Suprapubic skin (tissue), 4 donors: ENCODE results near the gene AIMP2.
"Not testable (repeated sequence)": the region's sequence is repeated elsewhere in the genome, so short reads cannot be mapped to it uniquely, and the experiment has no call there.

Source experiments
- EP300 ChIP-seq: sonication (generic); formaldehyde crosslinking; IDR thresholded peaks from one replicate; pipeline ENCODE4 v1.6.1; 2017; ENCODE audit warnings: antibody characterized with exemption
- POLR2A ChIP-seq, 2 donors: fragments of 450-650 bp; IDR thresholded peaks; one replicate each; pipeline ENCODE4 v1.6.1; 2017; ENCODE audit warnings: antibody characterized with exemption in 2 of 2, mild to moderate bottlenecking in 2 of 2, moderate library complexity in 2 of 2
- POLR2AphosphoS5 ChIP-seq, 3 donors: sonication (generic); formaldehyde crosslinking; IDR thresholded peaks; one replicate each; pipeline ENCODE4 v1.6.1; 2017; ENCODE audit warnings: antibody characterized with exemption in 3 of 3
- TF ChIP-seq, protein P1 (sequence below), 2 donors: fragments of 200-600 bp in 1 of 2; fragments of 450-650 bp in 1 of 2; sonication (generic) in 1 of 2; IDR thresholded peaks; one replicate each; pipeline ENCODE4 v1.5.1; 2016 to 2019; ENCODE audit warnings: antibody characterized with exemption in 2 of 2, mild to moderate bottlenecking in 1 of 2, moderate library complexity in 1 of 2

DNA sequence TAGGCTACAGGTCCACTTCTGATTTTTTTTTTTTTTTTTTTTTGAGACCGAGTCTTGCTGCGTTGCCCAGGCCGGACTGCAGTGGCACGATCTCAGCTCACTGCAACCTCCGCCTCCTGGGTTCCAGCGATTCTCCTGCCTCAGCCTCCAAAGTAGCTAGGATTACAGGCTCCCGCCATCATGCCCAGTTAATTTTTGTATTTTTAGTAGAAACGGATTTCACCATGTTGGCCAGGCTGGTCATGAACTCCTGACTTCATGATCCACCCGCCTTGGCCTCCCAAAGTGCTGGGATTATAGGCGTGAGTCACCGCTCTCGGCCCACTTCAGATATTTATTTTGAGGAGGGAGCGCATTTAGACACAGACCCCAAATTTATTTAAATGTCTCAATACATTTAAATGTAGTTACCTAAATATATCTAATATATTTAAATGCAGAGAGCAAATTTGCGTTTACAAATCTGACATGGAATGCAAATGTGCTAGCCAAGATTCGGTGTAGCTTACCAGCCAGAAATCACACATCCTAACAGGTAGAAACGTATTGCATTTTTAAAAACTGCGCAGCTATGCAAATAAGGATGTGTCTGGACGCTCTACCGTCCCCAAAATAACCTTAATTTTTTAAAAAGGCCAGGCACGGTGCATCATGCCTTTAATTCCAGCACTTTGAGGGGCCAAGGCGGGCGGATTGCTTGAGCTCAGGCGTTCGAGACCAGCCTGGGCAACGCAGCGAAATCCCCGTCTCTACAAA lies 1.1 kb upstream of the AIMP2 start:
- TF ChIP-seq, protein P1, sequence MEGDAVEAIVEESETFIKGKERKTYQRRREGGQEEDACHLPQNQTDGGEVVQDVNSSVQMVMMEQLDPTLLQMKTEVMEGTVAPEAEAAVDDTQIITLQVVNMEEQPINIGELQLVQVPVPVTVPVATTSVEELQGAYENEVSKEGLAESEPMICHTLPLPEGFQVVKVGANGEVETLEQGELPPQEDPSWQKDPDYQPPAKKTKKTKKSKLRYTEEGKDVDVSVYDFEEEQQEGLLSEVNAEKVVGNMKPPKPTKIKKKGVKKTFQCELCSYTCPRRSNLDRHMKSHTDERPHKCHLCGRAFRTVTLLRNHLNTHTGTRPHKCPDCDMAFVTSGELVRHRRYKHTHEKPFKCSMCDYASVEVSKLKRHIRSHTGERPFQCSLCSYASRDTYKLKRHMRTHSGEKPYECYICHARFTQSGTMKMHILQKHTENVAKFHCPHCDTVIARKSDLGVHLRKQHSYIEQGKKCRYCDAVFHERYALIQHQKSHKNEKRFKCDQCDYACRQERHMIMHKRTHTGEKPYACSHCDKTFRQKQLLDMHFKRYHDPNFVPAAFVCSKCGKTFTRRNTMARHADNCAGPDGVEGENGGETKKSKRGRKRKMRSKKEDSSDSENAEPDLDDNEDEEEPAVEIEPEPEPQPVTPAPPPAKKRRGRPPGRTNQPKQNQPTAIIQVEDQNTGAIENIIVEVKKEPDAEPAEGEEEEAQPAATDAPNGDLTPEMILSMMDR (IDR thresholded peaks at IDR 0.05), result not testable (repeated sequence)
- TF ChIP-seq POLR2A (IDR thresholded peaks at IDR 0.05); POLR2AphosphoS5 (IDR thresholded peaks at IDR 0.05); EP300: not testable (repeated sequence)
